Activated naive CD8-positive, alpha-beta T cell (primary cell): Measurements from ENCODE around the gene CORO1C.
"Not testable (repeated sequence)": the region's sequence is repeated elsewhere in the genome, so short reads cannot be mapped to it uniquely, and the experiment has no call there.

Experiments used
- H3K27ac Mint-ChIP-seq: one replicate; pipeline ENCODE4 v1.8.0; 2021; ENCODE audit warnings: mixed read lengths
- H3K27me3 Mint-ChIP-seq: one replicate; pipeline ENCODE4 v1.8.0; 2021; ENCODE audit warnings: mixed read lengths
- H3K36me3 Mint-ChIP-seq: one replicate; pipeline ENCODE4 v1.8.0; 2021; ENCODE audit warnings: mixed read lengths
- H3K4me1 Mint-ChIP-seq: one replicate; pipeline ENCODE4 v1.8.0; 2021; ENCODE audit warnings: low read depth, mixed read lengths
- H3K4me3 Mint-ChIP-seq: one replicate; pipeline ENCODE4 v1.8.0; 2021; ENCODE audit warnings: mild to moderate bottlenecking, mixed read lengths
- H3K9me3 Mint-ChIP-seq: one replicate; pipeline ENCODE4 v1.8.0; 2021; ENCODE audit warnings: low read depth, mixed read lengths

CORO1C gene

GRCh38 chr12:108764540-108765288 is 33.4 kb upstream of the CORO1C start:
- H3K4me3 Mint-ChIP-seq = no peak overlapping the region
- H3K27ac Mint-ChIP-seq = no peak overlapping the region
- H3K9me3 Mint-ChIP-seq = no peaks in the 10 kb centered on the region
- no peaks in the 10 kb centered on the region for H3K27me3 Mint-ChIP-seq
- H3K36me3 Mint-ChIP-seq = no peaks in the 10 kb centered on the region
- H3K4me1 Mint-ChIP-seq = peaks cover 2% of the 10 kb centered on the region

DNA sequence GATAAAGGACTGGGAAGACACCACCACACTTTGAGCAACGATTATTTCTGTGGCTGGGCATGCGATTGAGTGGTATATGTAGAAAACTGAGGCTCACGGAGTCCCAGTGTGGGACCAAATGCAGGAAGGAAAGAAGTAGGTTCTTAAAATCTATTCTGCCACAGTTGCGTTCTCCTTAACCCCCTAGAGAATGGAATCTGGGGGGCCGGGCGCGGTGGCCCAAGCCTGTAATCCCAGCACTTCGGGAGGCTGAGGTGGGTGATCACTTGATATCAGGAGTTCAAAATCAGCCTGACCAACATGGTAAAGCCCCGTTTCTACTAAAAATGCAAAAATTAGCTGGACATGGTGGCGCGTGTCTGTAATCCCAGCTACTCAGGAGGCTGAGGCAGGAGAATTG is 29.9 kb upstream of the CORO1C start:
- H3K4me3 Mint-ChIP-seq = no peak overlapping the region
- no peaks in the 10 kb centered on the region for H3K4me1 Mint-ChIP-seq
- no peaks in the 10 kb centered on the region for H3K27me3 Mint-ChIP-seq
- no peaks in the 10 kb centered on the region for H3K9me3 Mint-ChIP-seq
- H3K27ac Mint-ChIP-seq = no peak overlapping the region
- no peaks in the 10 kb centered on the region for H3K36me3 Mint-ChIP-seq

- no peaks in the 10 kb centered on the region for H3K4me1 Mint-ChIP-seq
- no peak overlapping the region for H3K27ac Mint-ChIP-seq
- H3K27me3 Mint-ChIP-seq = no peaks in the 10 kb centered on the region
- H3K4me3 Mint-ChIP-seq = no peak overlapping the region
- H3K36me3 Mint-ChIP-seq = no peaks in the 10 kb centered on the region
- no peaks in the 10 kb centered on the region for H3K9me3 Mint-ChIP-seq
These were observed 28.6 kb upstream of the CORO1C start for GRCh38 chr12:108759924-108760323.

- H3K4me3 Mint-ChIP-seq = no peak overlapping the region
- no peak overlapping the region for H3K27ac Mint-ChIP-seq
- H3K4me1 Mint-ChIP-seq = no peaks in the 10 kb centered on the region
- no peaks in the 10 kb centered on the region for H3K36me3 Mint-ChIP-seq
- no peaks in the 10 kb centered on the region for H3K27me3 Mint-ChIP-seq
- no peaks in the 10 kb centered on the region for H3K9me3 Mint-ChIP-seq
These were observed 26.5 kb upstream of the CORO1C start for GRCh38 chr12:108757856-108758255.

- Mint-ChIP-seq H3K27me3 (no peaks in the 10 kb centered on the region), H3K4me3 (no peak overlapping the region), H3K36me3 (no peaks in the 10 kb centered on the region), H3K9me3 (no peaks in the 10 kb centered on the region), H3K4me1 (no peaks in the 10 kb centered on the region), H3K27ac (no peak overlapping the region)
These were observed 25.1 kb upstream of the CORO1C start for GRCh38 chr12:108756421-108756820.

DNA sequence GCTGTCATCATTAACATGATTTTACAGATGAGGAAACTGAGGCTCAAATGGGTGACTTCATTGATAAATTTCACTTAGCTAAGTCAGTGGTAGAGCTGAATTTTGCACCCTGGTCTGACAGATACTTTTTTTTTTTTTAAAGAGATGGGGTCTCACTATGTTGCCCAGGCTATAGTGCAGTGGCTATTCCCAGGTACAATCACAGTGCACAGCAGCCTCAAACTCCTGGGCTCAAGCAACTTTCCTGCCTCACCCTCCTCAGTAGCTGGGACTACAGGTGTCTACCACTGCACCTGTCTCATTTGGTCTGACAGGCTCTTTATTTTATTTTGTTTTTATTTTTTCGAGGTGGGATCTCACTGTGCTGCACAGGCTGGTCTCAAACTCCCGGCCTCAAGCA is 24.2 kb upstream of the CORO1C start:
- Mint-ChIP-seq H3K4me3 (no peak overlapping the region), H3K36me3 (no peaks in the 10 kb centered on the region)

DNA sequence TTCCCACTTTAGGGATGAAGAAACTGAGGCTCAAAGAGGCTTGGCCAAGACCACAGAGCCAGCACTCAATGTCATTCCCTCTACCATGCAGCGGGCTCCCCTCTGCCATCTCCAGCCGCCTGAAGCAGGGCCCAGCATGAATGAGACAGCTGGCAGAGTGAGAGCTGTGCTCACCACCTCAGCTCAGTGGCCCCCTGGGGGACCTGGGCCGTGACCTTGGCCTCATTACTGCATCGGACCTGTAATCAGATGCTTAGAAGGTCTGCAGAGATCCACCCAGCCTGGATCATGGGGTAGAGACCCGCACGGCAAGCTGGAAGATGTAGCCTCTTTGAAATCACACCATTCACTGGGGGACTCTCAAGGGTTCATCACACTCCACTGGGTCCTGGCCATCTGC is 22.7 kb upstream of the CORO1C start:
- Mint-ChIP-seq H3K36me3 (no peaks in the 10 kb centered on the region), H3K4me3 (no peak overlapping the region), H3K4me1 (no peaks in the 10 kb centered on the region), H3K27me3 (no peaks in the 10 kb centered on the region), H3K27ac (no peak overlapping the region), H3K9me3 (no peaks in the 10 kb centered on the region)

More for the DNA sequence above, 24.2 kb upstream of the CORO1C start:
- Mint-ChIP-seq H3K9me3 (no peaks in the 10 kb centered on the region), H3K27me3 (no peaks in the 10 kb centered on the region), H3K4me1 (no peaks in the 10 kb centered on the region), H3K27ac (no peak overlapping the region)

- Mint-ChIP-seq H3K27me3 (no peaks in the 10 kb centered on the region), H3K4me3 (no peak overlapping the region), H3K9me3 (no peaks in the 10 kb centered on the region), H3K36me3 (no peaks in the 10 kb centered on the region), H3K4me1 (no peaks in the 10 kb centered on the region), H3K27ac (no peak overlapping the region)
These were observed 21.1 kb upstream of the CORO1C start for GRCh38 chr12:108752387-108752786.

GRCh38 chr12:108751821-108752220 is 20.5 kb upstream of the CORO1C start:
- H3K27ac Mint-ChIP-seq = no peak overlapping the region
- H3K9me3 Mint-ChIP-seq = no peaks in the 10 kb centered on the region
- H3K36me3 Mint-ChIP-seq = no peaks in the 10 kb centered on the region
- H3K27me3 Mint-ChIP-seq = no peaks in the 10 kb centered on the region
- no peak overlapping the region for H3K4me3 Mint-ChIP-seq
- no peaks in the 10 kb centered on the region for H3K4me1 Mint-ChIP-seq

GRCh38 chr12:108751003-108751402 is 19.7 kb upstream of the CORO1C start:
- H3K36me3 Mint-ChIP-seq, H3K27me3 Mint-ChIP-seq, H3K4me1 Mint-ChIP-seq, H3K4me3 Mint-ChIP-seq, H3K27ac Mint-ChIP-seq, H3K9me3 Mint-ChIP-seq: not testable (repeated sequence)

DNA sequence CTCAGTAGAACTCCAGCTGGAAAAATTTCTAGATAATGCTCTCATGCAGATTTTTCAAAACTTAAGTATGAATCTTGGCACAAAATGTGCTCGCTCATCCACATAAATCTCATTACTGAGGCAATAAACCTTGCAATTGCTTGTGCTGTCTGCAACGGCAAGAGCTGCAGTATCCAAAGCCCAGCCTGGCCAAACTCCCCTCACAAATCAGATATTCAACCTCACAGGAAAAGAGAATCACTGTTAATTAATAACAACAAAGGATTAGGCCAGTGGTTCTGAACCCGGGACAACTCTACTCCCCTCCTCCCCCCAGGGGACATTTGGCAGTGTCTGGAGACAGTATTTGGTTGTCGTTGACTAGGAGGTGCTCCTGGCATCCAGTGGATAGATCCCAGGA is 19.2 kb upstream of the CORO1C start:
- Mint-ChIP-seq H3K4me3 (no peak overlapping the region), H3K36me3 (no peaks in the 10 kb centered on the region), H3K9me3 (no peaks in the 10 kb centered on the region), H3K27me3 (no peaks in the 10 kb centered on the region), H3K4me1 (no peaks in the 10 kb centered on the region), H3K27ac (no peak overlapping the region)

DNA sequence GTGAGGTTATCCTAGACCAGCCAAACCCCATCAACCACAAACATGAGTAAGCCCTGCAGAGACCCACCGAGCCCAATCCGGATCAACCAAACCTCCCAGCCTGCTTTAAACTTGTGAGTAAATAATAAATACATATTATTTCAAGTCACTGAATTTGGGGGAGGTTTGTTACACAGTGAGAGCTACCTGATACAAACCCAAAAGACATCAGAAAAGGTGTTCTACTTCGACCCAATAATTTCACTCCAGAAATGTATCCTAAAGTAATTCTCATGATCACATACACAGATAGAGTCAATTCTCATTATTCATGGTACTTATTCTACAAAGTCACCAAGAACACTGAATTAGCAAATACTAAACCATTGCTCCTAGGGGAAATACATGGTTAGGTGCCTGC is 16.2 kb upstream of the CORO1C start:
- no peak overlapping the region for H3K27ac Mint-ChIP-seq
- no peak overlapping the region for H3K4me3 Mint-ChIP-seq
- H3K36me3 Mint-ChIP-seq = no peaks in the 10 kb centered on the region
- H3K27me3 Mint-ChIP-seq = peaks cover under 1% of the 10 kb centered on the region
- H3K4me1 Mint-ChIP-seq = no peaks in the 10 kb centered on the region
- no peaks in the 10 kb centered on the region for H3K9me3 Mint-ChIP-seq

DNA sequence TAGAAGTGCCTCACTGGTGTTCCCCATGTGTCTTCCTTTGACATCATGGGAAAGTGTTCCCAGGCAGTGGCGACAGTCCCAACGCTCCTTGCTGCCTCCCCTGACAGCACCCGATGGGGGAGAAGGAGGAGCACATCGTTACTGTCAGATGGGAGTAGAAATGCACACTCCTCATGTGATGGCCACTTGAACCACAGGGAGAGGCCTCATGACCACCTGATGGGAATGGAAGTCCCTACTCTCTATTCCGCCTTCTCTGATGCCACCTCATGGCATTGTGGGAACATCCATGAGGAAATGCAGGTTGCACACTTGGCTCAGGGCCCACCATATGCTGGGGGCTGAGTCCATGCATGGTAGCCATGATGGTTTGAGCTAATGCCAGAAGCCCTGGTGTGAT is 14.3 kb upstream of the CORO1C start:
- H3K4me1 Mint-ChIP-seq = no peaks in the 10 kb centered on the region
- H3K27ac Mint-ChIP-seq = no peak overlapping the region
- H3K36me3 Mint-ChIP-seq = no peaks in the 10 kb centered on the region
- H3K4me3 Mint-ChIP-seq = no peak overlapping the region
- peaks cover 3% of the 10 kb centered on the region for H3K27me3 Mint-ChIP-seq
- H3K9me3 Mint-ChIP-seq = no peaks in the 10 kb centered on the region

- Mint-ChIP-seq H3K36me3 (no peaks in the 10 kb centered on the region), H3K27me3 (peaks cover 3% of the 10 kb centered on the region), H3K4me1 (no peaks in the 10 kb centered on the region), H3K9me3 (no peaks in the 10 kb centered on the region), H3K4me3 (no peak overlapping the region), H3K27ac (no peak overlapping the region)
These were observed 12.9 kb upstream of the CORO1C start for GRCh38 chr12:108744021-108744897.

DNA sequence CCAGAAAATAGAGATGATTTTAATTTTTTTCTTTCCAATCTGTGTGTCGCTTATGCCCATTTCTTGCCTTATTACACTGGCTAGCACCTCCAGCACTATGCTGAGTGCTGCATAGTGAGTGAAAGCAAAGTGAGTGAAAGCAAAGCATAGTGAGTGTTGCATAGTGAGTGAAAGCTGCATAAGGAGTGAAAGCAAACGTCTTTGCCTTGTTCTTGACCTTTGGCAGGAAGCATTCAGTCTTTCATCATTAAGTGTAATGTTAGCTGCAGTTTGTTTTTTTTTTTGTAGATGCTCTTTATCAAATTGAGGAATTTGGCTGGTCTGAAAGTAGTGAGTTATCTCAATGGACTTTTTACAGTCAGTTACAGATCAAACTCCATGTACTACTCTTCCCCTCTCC is 6.9 kb upstream of the CORO1C start:
- Mint-ChIP-seq H3K4me3 (no peak overlapping the region), H3K36me3 (no peaks in the 10 kb centered on the region), H3K9me3 (no peaks in the 10 kb centered on the region), H3K4me1 (peaks cover 5% of the 10 kb centered on the region), H3K27ac (no peak overlapping the region), H3K27me3 (peaks cover 3% of the 10 kb centered on the region)
